Islet of Langerhans (tissue), 1 donor: Measurements from ENCODE around the gene MRPL50.

Source experiments
- FAIRE-seq: peaks from one replicate; lab custom pipeline; 2011; peaks lifted over from hg19 to GRCh38; lab: Jason Lieb, UNC

Gene MRPL50

GRCh38 chr9:101398068-101398929 is at the start of gene MRPL50, which contains the start of gene ZNF189:
Gene MRPL50, minus strand, starts transcription at chr9:101398618. Its CDS starts 26 bp downstream, at chr9:101398592.
Gene ZNF189, plus strand, starts transcription at chr9:101398851. Its CDS starts 306 bp downstream, at chr9:101399157.
- peak; percentile 68 for FAIRE-seq

GRCh38 chr9:101446732-101447131 is 48.3 kb upstream of the MRPL50 start:
- FAIRE-seq, result no peak

- no peak for FAIRE-seq
Measured at GRCh38 chr9:101445353-101446029, 47.1 kb upstream of the MRPL50 start.

- peak; percentile 97 for FAIRE-seq
Measured at GRCh38 chr9:101443364-101443771, 45.0 kb upstream of the MRPL50 start.

GRCh38 chr9:101442736-101443135 is 44.3 kb upstream of the MRPL50 start:
- FAIRE-seq, result peak; percentile 51

GRCh38 chr9:101442318-101442717 is 43.9 kb upstream of the MRPL50 start:
- no peak for FAIRE-seq

- FAIRE-seq, result no peak
Measured at GRCh38 chr9:101440714-101441230, 42.4 kb upstream of the MRPL50 start.

GRCh38 chr9:101438523-101438922 is 40.1 kb upstream of the MRPL50 start:
- no peak for FAIRE-seq

GRCh38 chr9:101437806-101438232 is 39.4 kb upstream of the MRPL50 start:
- peak; percentile 100 for FAIRE-seq

GRCh38 chr9:101435601-101436079 is 37.2 kb upstream of the MRPL50 start, which contains the start of gene ALDOB:
Gene ALDOB, minus strand, starts transcription at chr9:101435774. Its CDS starts 4,887 bp downstream, at chr9:101430887.
- FAIRE-seq, result no peak

- peak; percentile 93 for FAIRE-seq
Measured at GRCh38 chr9:101434998-101435397, 36.6 kb upstream of the MRPL50 start.

- no peak for FAIRE-seq
Measured at GRCh38 chr9:101433229-101433628, 34.8 kb upstream of the MRPL50 start.

- FAIRE-seq, result no peak
Measured at GRCh38 chr9:101432740-101433139, 34.3 kb upstream of the MRPL50 start.

- no peak for FAIRE-seq
Measured at GRCh38 chr9:101432171-101432570, 33.8 kb upstream of the MRPL50 start.

GRCh38 chr9:101429736-101430135 is 31.3 kb upstream of the MRPL50 start:
- FAIRE-seq, result no peak

- no peak for FAIRE-seq
Measured at GRCh38 chr9:101428909-101429308, 30.5 kb upstream of the MRPL50 start.

GRCh38 chr9:101427957-101428655 is 29.7 kb upstream of the MRPL50 start:
- FAIRE-seq, result no peak

GRCh38 chr9:101427358-101427757 is 28.9 kb upstream of the MRPL50 start:
- FAIRE-seq, result no peak

GRCh38 chr9:101421653-101422065 is 23.2 kb upstream of the MRPL50 start:
- no peak for FAIRE-seq

GRCh38 chr9:101419863-101420262 is 21.4 kb upstream of the MRPL50 start:
- FAIRE-seq, result no peak

- FAIRE-seq, result no peak
Measured at GRCh38 chr9:101418518-101419430, 20.4 kb upstream of the MRPL50 start.
